Measurements from ENCODE around the gene LAIR1.

GRCh38 chr19:54373781-54374631, 9.3 kb upstream of the LAIR1 start:
- TF ChIP-seq CTCF (IDR thresholded peaks at IDR 0.05) = no peak
- no peak for TF ChIP-seq POLR2AphosphoS5 (IDR thresholded peaks at IDR 0.05)
- no peak for TF ChIP-seq EP300 (IDR thresholded peaks at IDR 0.05)

All from suprapubic skin (tissue), 4 donors.